GM12875 (cell line): ENCODE data around the gene RPP25L.

Experiments used
- H3K4me3 ChIP-seq: one replicate; pipeline ENCODE4 v1.5.1; 2011; ENCODE audit warnings: low read depth, low read length, control low read depth
- TF ChIP-seq, protein P1 (sequence below): IDR thresholded peaks from 2 replicates; pipeline ENCODE4 v1.5.1; 2011; ENCODE audit warnings: low read depth, mild to moderate bottlenecking, control low read depth, inconsistent platforms, low read length, moderate library complexity, borderline replicate concordance; ENCODE audit not compliant: insufficient read depth

RPP25L gene

DNA sequence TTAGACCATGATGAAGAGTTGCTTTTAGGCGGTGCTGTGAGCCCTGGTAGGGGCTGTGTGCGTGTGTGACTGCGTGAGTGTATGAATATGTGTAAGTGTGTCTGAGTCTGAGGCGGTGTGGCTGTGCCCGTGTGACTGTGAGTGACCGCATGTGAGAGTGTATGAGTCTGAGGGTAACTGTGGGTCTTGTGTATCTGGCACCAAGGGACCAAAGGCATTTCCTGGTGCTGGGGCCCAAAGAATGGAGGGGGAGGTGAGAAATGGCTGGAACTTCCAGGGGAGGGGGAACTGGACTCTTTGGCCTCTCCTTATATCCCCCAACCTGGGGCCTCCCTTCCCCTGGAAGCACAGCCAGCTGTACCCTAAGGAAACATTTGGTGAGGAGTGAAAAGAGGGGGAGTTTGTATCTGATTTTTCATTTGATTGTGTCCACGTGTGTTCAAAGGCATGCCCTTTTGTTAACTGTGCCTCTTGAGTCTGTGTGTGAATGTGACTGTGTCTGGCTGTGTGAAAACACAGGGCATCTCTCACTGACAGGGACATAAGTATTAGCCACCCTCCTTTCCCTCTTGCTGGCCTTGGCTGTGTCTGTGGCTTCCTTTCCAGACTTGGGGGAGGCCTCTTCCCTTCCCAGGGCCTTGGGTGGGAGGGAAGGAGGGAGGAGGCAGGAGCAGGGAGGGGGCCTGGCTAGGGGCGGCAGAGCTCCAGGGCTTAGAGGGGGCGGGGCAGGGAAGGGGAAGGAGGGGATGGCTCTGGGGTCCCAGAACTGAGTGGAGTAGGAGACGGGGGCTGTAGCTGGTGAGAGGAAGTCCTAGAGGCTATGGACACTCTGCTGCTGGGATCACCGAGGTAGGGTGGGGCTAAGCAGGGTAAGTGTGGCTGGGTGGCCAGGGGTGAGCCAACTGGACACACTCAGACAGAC lies 41.5 kb upstream of the RPP25L start:
- TF ChIP-seq, protein P1, sequence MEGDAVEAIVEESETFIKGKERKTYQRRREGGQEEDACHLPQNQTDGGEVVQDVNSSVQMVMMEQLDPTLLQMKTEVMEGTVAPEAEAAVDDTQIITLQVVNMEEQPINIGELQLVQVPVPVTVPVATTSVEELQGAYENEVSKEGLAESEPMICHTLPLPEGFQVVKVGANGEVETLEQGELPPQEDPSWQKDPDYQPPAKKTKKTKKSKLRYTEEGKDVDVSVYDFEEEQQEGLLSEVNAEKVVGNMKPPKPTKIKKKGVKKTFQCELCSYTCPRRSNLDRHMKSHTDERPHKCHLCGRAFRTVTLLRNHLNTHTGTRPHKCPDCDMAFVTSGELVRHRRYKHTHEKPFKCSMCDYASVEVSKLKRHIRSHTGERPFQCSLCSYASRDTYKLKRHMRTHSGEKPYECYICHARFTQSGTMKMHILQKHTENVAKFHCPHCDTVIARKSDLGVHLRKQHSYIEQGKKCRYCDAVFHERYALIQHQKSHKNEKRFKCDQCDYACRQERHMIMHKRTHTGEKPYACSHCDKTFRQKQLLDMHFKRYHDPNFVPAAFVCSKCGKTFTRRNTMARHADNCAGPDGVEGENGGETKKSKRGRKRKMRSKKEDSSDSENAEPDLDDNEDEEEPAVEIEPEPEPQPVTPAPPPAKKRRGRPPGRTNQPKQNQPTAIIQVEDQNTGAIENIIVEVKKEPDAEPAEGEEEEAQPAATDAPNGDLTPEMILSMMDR = no peak
- no peak overlapping the region for H3K4me3 ChIP-seq

DNA sequence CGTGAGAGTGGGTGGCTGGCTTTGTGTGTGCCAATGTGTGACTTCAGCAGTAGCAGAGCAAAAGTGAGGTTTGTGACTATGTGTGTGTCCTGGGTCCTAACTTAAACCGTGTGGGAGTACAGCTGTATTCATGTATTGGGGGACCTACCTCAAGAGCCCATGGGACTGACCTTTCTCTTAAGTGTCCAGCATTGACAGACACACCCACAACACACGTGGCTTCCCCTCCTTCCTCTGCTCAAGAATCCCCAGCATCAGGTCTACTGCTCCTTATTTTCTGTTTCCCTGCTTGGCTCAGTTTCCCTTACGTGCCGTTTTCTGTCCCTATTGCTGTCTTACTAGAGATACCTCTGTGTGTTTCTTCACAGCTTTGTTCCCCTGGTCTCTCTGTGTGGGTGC lies 40.7 kb upstream of the RPP25L start:
- H3K4me3 ChIP-seq = no peak overlapping the region
- TF ChIP-seq, protein P1 = no peak

DNA sequence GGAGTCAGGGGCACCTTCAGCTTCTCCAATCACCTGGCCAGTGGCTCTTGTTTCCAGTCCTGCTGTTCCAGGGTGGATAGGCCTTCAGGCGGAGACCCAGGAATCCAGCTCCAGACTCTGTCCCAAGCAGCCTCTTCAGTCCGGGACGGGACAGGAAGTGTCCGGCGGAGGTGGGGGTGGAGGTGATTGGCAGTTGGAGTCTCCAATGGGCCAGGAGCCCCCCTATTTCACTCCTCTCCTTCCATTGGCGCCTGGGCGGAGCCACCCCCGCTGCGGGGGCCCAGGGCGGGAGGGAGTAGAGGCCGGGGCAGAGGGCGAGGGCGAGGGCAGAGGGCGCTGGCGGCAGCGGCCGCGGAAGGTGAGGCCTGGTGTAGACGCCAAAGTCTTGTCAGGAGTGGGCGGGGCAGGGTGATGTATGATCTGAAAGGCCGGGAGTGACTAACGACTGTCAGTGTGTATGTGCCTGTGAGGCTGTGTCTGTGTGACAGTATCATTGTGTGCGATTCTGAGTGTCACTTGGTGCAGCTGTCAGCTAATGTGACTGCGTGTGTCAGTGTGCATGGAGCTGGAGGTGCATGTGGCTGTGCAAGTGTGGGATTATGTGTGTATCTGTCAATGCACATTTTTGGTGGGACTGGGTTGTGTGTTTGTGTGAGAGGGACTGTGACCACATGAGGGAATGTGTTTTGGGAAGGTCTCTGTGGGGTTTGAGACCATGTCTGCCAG lies 40.1 kb upstream of the RPP25L start, which contains the start of gene IL11RA:
TSS of gene IL11RA (plus strand) at position 310 of the 726 bp plus-strand sequence. CDS start 3,033 bp downstream, outside the sequence.
- no peak within 1 kb of the TSS for H3K4me3 ChIP-seq
- TF ChIP-seq, protein P1 = no peak

DNA sequence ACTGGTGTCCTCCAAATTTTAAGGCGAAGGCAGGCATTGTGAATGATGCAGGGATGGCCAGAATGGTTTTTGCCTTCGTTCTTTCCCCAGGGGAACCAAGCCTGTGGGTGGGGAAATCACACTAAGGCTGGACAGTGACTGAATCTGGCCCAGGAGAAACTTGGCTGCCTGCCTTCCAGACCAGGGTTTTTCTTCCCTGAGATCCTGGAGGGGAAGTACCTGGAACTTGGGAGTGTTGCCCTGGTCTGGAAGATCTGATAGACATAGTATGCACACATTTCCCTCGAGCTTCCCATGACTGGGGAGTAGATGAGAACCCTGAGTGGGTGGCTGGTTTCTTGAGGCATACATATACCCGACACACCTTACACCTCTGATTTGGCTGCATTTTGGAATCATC lies 39.4 kb upstream of the RPP25L start:
- TF ChIP-seq, protein P1 = no peak
- H3K4me3 ChIP-seq = no peak overlapping the region

DNA sequence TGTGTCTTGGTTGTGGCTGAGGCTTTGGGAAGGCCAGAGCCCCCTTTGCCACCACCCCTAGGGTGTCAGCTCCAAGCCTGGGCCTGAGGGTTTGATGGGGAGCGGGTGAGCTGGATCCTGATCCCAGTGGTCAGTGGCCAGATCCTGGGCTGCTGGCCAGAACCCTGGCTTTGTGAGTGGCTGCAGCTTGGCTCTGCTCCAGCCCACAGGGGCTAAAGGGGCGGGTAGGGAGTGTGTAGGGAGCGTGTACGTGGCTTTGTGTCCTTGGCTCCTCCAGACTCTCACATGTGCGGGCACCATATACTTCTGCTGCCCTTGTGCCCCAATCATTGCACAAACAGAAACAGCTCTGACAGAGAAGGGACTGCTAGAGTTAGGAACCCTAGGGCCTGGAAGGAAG lies 38.9 kb upstream of the RPP25L start:
- TF ChIP-seq, protein P1 = no peak
- H3K4me3 ChIP-seq = no peak overlapping the region

DNA sequence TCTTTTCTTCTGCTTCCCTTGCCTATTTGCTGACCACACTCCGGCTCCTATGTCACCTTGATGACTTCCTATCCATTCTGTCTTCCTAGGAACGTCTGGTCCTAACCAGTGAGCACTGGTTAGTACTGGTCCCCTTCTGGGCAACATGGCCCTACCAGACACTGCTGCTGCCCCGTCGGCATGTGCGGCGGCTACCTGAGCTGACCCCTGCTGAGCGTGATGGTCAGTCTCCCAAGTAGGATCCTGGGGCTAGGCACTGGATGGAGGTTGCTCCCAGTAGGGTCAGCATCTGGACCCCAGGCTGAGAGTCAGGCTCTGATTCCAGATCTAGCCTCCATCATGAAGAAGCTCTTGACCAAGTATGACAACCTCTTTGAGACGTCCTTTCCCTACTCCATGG lies 36.8 kb upstream of the RPP25L start:
- TF ChIP-seq, protein P1 = no peak
- H3K4me3 ChIP-seq = no peak overlapping the region
